ENCODE data around the gene MSRB1. TPM values are rescaled to one million over a fixed set of nuclear protein-coding genes. Genes with fewer than 3 reads are reported as not detected.

Gene MSRB1
- total and polyA plus RNA-seq, 9 of the 15 experiments (the other 6 are each of a cell fraction or from before 2014, with no cell fraction given) = 5.4 to 33.7 (median 25.7) TPM

DNA sequence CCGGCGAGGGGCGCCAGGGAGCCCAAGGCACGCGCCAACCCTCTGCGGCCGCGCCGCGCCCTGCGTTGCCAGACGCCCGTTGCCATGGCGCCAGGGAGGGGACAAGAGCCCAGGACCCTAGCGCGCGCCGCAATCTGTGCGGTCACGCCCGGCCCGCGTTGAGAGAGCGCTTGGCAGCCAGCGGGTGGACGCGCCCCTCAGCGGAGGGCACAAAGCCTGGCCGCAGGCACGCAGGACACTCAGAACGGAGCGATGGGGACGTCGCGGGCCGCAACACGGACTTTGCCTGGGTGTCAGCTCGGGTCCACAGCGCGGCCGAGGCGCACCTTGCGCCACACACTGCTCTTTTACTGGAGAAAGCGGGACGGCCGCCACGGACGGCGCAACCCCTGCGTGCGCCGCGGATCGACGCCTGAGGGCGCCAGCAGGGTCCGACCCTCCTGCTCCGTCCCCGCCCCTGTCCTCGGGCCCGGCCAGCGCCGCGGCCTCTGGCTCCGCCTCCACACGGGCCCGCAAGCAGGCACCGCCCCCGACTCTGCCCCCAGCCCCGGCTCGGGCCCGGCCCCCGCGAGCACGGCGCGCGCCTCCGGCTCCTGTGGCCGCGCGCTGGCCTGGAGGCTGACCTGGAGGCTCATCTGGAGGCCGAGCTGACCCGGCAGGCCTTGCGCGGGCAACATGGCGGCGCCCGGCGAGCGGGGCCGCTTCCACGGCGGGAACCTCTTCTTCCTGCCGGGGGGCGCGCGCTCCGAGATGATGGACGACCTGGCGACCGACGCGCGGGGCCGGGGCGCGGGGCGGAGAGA, 40.7 kb upstream of the MSRB1 start, which contains the start of gene GFER (continued):
- TF ChIP-seq MLX (CRISPR knock-in tag; conservative IDR thresholded peaks at IDR 0.05) (0 out of 4 replicates have a peak, but pooled peaks of 1 of the 2 experiments have one; percentile 40), GTF2E2 (tag; IDR thresholded peaks at IDR 0.05) (0 out of 2 replicates have a peak, but pooled peaks have one; percentile 35), HNRNPL (IDR thresholded peaks at IDR 0.05; ENCODE audit: low read depth, low read length) (peak; percentile 71), MAFG (tag; conservative IDR thresholded peaks at IDR 0.05) (no peak), ZNF75A (CRISPR knock-in tag; IDR thresholded peaks at IDR 0.05) (no peak), DPF2 (IDR thresholded peaks at IDR 0.05) (no peak), SP1 (CRISPR knock-in tag; IDR thresholded peaks at IDR 0.05) (peak; percentile 79; the same call in 1 of the 2 replicates), KAT2B (IDR thresholded peaks at IDR 0.05; ENCODE audit: low read depth, low read length) (no peak), HMBOX1 (IDR thresholded peaks at IDR 0.05) (no peak), CREM (IDR thresholded peaks at IDR 0.05; ENCODE audit: low read depth) (peak; percentile 39), PRMT5 (CRISPR knock-in tag; IDR thresholded peaks at IDR 0.05) (no peak), CCNT2 (IDR thresholded peaks at IDR 0.05; ENCODE audit: borderline replicate concordance, extremely low read depth, insufficient read length, low read depth, low read length) (peak; percentile 92), ZNF224 (CRISPR knock-in tag; IDR thresholded peaks at IDR 0.05) (no peak), ESRRA (IDR thresholded peaks at IDR 0.05; ENCODE audit: borderline replicate concordance, low read depth) (peak; percentile 72; the same call in 1 of the 2 replicates), GMEB1 (CRISPR knock-in tag; IDR thresholded peaks at IDR 0.05) (peak; percentile 58; the same call in 1 of the 2 replicates), ZNF780A (CRISPR knock-in tag; IDR thresholded peaks at IDR 0.05) (no peak), TAF7 (tag; IDR thresholded peaks at IDR 0.05) (no peak), HDAC1 (IDR thresholded peaks at IDR 0.05) (peak in 1 of 2 experiments; percentile 82; a peak in 2 of 4 replicates), ZNF764 (CRISPR knock-in tag; IDR thresholded peaks at IDR 0.05; ENCODE audit: low read depth) (no peak), NR0B1 (IDR thresholded peaks at IDR 0.05; ENCODE audit: partially characterized antibody) (no peak), TBP (optimal IDR thresholded peaks at IDR 0.05; ENCODE audit: low read depth, low read length) (peak; percentile 72), XRCC4 (IDR thresholded peaks at IDR 0.05; ENCODE audit: extremely low read depth, insufficient read depth, insufficient read length) (no peak), ZNF77 (CRISPR knock-in tag; IDR thresholded peaks at IDR 0.05) (no peak), NR2F6 (CRISPR knock-in tag; IDR thresholded peaks at IDR 0.05) (peak; percentile 100), ZNF3 (CRISPR knock-in tag; IDR thresholded peaks at IDR 0.05) (no peak)
